Adrenal gland (tissue), 12 donors: ENCODE results near the gene NAAA. TPM values are rescaled to one million over a fixed set of nuclear protein-coding genes. Genes with fewer than 3 reads are reported as not detected.

Experiments used
- DNase-seq, 7 donors: peaks; one replicate each; pipeline ENCODE4 v3.0.0-alpha.2; 2019 to 2020
- H3K27ac ChIP-seq, 5 donors: fragments of 200-600 bp; sonication (generic) in 4 of 5; 1 replicate in 3 of 5; 2 replicates in 2 of 5; pipeline versions ENCODE4 v1.5.1 to v1.8.0; 2016 to 2020; ENCODE audit warnings: mild to moderate bottlenecking in 1 of 5
- H3K27me3 ChIP-seq: fragments of 200-600 bp; 2 replicates; pipeline ENCODE4 v1.8.0; 2021
- H3K36me3 ChIP-seq, 2 donors: fragments of 200-600 bp; replicated peaks in 1 of 2; 1 replicate in 1 of 2; 2 replicates in 1 of 2; pipeline versions ENCODE4 v1.5.1 to v1.8.0; 2018 to 2022
- H3K4me1 ChIP-seq, 2 donors: fragments of 200-600 bp; replicated peaks in 1 of 2; 1 replicate in 1 of 2; 2 replicates in 1 of 2; pipeline versions ENCODE4 v1.5.1 to v1.8.0; 2018 to 2021
- H3K4me3 ChIP-seq, 4 donors: fragments of 200-600 bp; sonication (generic) in 3 of 4; one replicate each; pipeline ENCODE4 v1.5.1; 2016 to 2018
- H3K9me3 ChIP-seq, 3 donors: fragments of 200-600 bp; sonication (generic) in 1 of 3; replicated peaks in 1 of 3; 1 replicate in 2 of 3; 2 replicates in 1 of 3; pipeline versions ENCODE4 v1.5.1 to v1.8.0; 2016 to 2021
- POLR2A ChIP-seq, 2 donors: fragments of 450-650 bp; IDR thresholded peaks; one replicate each; pipeline ENCODE4 v1.6.1; 2017; ENCODE audit warnings: antibody characterized with exemption in 2 of 2, mild to moderate bottlenecking in 2 of 2, moderate library complexity in 1 of 2
- WGBS, 4 donors: extraction: QIAGEN DNeasy Blood & Tissue Kit in 2 of 4; methylation state at CpG; one replicate each; pipeline versions ENCODE4 v1.1.5 to v1.1.7; 2013 to 2017; 5-methylcytosine and 5-hydroxymethylcytosine counted together
- intact Hi-C, 2 donors: fragments of 100-400 bp; cut with DNase I; formaldehyde crosslinking; loops; one replicate each; pipeline versions ENCODE4 v1.14.1 to v1.15.0; 2022 to 2023
- polyA plus RNA-seq, 3 donors: library from polyadenylated mRNA; stranded (reverse); fragments of 200-250 nt in 2 of 3; fragments of 350-450 nt in 1 of 3; fragmentation: Illumina TruSeq in 1 of 3; extraction: RNeasy Lipid Tissue Mini Kit (QIAGEN cat#74804) in 1 of 3; gene quantifications; one replicate each; pipeline ENCODE4 v1.2.3, GENCODE V29; 2013 to 2014
- total RNA-seq, 9 donors: library from RNA; depleted of rRNA in 4 of 9; stranded (reverse); fragments of >200 nt in 4 of 9; fragments of 120-200 nt in 1 of 9; fragmentation: NEBNext Ultra II Directional in 1 of 9; extraction: Animal tissue kit (Norgen Biotek cat#: 25700) in 1 of 9; gene quantifications; one replicate each; pipeline versions ENCODE4 v1.1.0 to v1.2.4, GENCODE V29; 2013 to 2023
- TF ChIP-seq, protein P1 (sequence below), 6 experiments: fragments of 450-650 bp in 4 of 6; fragments of 200-600 bp in 2 of 6; sonication (generic) in 1 of 6; IDR thresholded peaks; 1 replicate in 5 of 6; 2 replicates in 1 of 6; pipeline versions ENCODE4 v1.5.1 to v1.8.0; 2016 to 2021; ENCODE audit warnings: antibody characterized with exemption in 6 of 6, mild to moderate bottlenecking in 2 of 6, moderate library complexity in 1 of 6
- donor health status: healthy with polysubstance abuse.
- donor health status: Bipolar disorder and iron deficiency.
- donor health status: DM: yes; HTN: yes; CAD: no.
- donor health status: DM: no; HTN: no; CAD: no.
- donor health status: DM: no; HTN: no; CAD: no.
- donor health status: DM: yes; HTN: yes; CAD: no.

The NAAA gene
- total and polyA plus RNA-seq, 12 donors: 5.1 to 75.6 (median 25.0) TPM

- Histone ChIP-seq H3K27ac (no peak overlapping the region), H3K36me3 (no peaks in the 10 kb centered on the region), H3K4me3 (no peak overlapping the region), H3K9me3 (no peaks in the 10 kb centered on the region), H3K27me3 (no peaks in the 10 kb centered on the region), H3K4me1 (no peaks in the 10 kb centered on the region)
- TF ChIP-seq, protein P1, sequence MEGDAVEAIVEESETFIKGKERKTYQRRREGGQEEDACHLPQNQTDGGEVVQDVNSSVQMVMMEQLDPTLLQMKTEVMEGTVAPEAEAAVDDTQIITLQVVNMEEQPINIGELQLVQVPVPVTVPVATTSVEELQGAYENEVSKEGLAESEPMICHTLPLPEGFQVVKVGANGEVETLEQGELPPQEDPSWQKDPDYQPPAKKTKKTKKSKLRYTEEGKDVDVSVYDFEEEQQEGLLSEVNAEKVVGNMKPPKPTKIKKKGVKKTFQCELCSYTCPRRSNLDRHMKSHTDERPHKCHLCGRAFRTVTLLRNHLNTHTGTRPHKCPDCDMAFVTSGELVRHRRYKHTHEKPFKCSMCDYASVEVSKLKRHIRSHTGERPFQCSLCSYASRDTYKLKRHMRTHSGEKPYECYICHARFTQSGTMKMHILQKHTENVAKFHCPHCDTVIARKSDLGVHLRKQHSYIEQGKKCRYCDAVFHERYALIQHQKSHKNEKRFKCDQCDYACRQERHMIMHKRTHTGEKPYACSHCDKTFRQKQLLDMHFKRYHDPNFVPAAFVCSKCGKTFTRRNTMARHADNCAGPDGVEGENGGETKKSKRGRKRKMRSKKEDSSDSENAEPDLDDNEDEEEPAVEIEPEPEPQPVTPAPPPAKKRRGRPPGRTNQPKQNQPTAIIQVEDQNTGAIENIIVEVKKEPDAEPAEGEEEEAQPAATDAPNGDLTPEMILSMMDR (IDR thresholded peaks at IDR 0.05): no peak
- no peak for TF ChIP-seq POLR2A (IDR thresholded peaks at IDR 0.05)
- WGBS, 4 donors: 85 to 88% (median 86%) methylated on average over 9 of the region's 9 CpGs
- intact Hi-C loops: no loop called here
- peak in 1 of 7 donors; percentile 33 for DNase-seq
Measured at GRCh38 chr4:75889537-75890199, 51.1 kb downstream of the NAAA start.

- H3K9me3 ChIP-seq: no peaks in the 10 kb centered on the region
- WGBS, 4 donors: 53 to 65% (median 59%) methylated on average over 13 to 24 of the region's 24 CpGs
- intact Hi-C loops: no loop called here
Measured at GRCh38 chr4:75886104-75886503, 54.7 kb downstream of the NAAA start.

DNA sequence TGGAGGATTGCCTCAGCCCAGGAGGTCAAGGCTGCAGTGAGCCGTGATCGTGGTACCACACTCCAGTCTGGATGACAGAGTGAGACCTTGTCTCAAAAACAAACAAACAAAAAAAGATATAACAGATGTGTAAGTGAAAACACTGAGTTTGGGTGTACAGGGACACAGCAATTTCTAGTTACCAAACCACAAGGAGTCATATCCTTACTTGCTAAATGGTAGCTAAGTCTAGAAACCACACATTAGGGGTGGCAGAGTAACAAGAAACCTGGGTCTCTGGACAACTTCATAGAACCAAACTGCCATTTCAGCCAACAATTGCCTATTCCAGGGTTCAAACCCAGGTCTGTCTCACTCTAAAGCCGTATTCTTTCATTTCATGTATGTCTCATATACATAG is 59.3 kb downstream of the NAAA start:
- TF ChIP-seq, protein P1 (IDR thresholded peaks at IDR 0.05): no peak
- no peak for TF ChIP-seq POLR2A (IDR thresholded peaks at IDR 0.05)
- intact Hi-C loops: no loop called here
- DNase-seq: no peak
- Histone ChIP-seq H3K27me3 (no peaks in the 10 kb centered on the region), H3K27ac (no peak overlapping the region), H3K9me3 (no peaks in the 10 kb centered on the region), H3K4me3 (no peak overlapping the region), H3K4me1 (no peaks in the 10 kb centered on the region), H3K36me3 (no peaks in the 10 kb centered on the region)
- WGBS, 4 donors: 55 to 64% (median 62%) methylated on average over 3 of the region's 3 CpGs

More at GRCh38 chr4:75886104-75886503, 54.7 kb downstream of the NAAA start:
- Histone ChIP-seq H3K27ac (no peak overlapping the region), H3K4me1 (no peaks in the 10 kb centered on the region), H3K4me3 (no peak overlapping the region), H3K36me3 (no peaks in the 10 kb centered on the region), H3K27me3 (no peaks in the 10 kb centered on the region)
- TF ChIP-seq, protein P1 (IDR thresholded peaks at IDR 0.05): no peak
- no peak for TF ChIP-seq POLR2A (IDR thresholded peaks at IDR 0.05)
- no peak for DNase-seq

- Histone ChIP-seq H3K4me3 (no peak overlapping the region), H3K36me3 (no peaks in the 10 kb centered on the region), H3K27me3 (no peaks in the 10 kb centered on the region), H3K27ac (no peak overlapping the region), H3K9me3 (no peaks in the 10 kb centered on the region), H3K4me1 (no peaks in the 10 kb centered on the region)
- DNase-seq: no peak
- TF ChIP-seq, protein P1 (IDR thresholded peaks at IDR 0.05): no peak
- TF ChIP-seq POLR2A (IDR thresholded peaks at IDR 0.05): no peak
- WGBS, 4 donors: 47 to 69% (median 55%) methylated on average over 1 of the region's 1 CpG
- intact Hi-C loops: no loop called here
Measured at GRCh38 chr4:75880278-75880677, 60.5 kb downstream of the NAAA start.
